GM12878 (cell line): ENCODE data around the gene TCF15. TPM values are rescaled to one million over a fixed set of nuclear protein-coding genes. Genes with fewer than 3 reads are reported as not detected.

ENCODE experiments used
- ATAC-seq: fragments of 200-7000 bp; cut with Tn5 transposase; 3 replicates; pipeline ENCODE4 v1.9.1; 2020; ENCODE audit warnings: mild to moderate bottlenecking, moderate library complexity
- BruUV-seq: library from RNA; stranded (reverse); fragments of 400-500 nt; replicated peaks from 2 replicates; lab custom pipeline; 2021; lab: Mats Ljungman, UMichigan
- CTCF ChIA-PET: fragments of 300-600 bp; sonication (Branson Sonifier 250); formaldehyde crosslinking; extraction: SDS; loops from one replicate; lab custom pipeline; 2021; ENCODE audit warnings: inconsistent platforms; lab: Yijun Ruan, JAX
- POLR2A ChIA-PET: fragments of 350-600 bp; formaldehyde crosslinking; extraction: SDS; loops from one replicate; lab custom pipeline; 2021; ENCODE audit warnings: inconsistent platforms; lab: Charles Lee
- RAD21 ChIA-PET: fragments of 300-600 bp; sonication (Branson Sonifier 250); formaldehyde crosslinking; loops from one replicate; lab custom pipeline; 2023; ENCODE audit warnings: antibody characterized with exemption; ENCODE audit not compliant: unreplicated experiment; lab: Charles Lee
- SMC1A ChIA-PET: fragments of 300-600 bp; sonication (Branson Sonifier 250); formaldehyde crosslinking; loops from one replicate; lab custom pipeline; 2023; ENCODE audit not compliant: unreplicated experiment, uncharacterized antibody; lab: Charles Lee
- DNase-seq: peaks from one replicate; pipeline ENCODE4 v3.0.0-alpha.2; 2011; ENCODE audit warnings: low read depth, low spot score
- FAIRE-seq: peaks from 3 replicates; lab custom pipeline; 2011; peaks lifted over from hg19 to GRCh38; lab: Jason Lieb, UNC
- H2AFZ ChIP-seq: 2 replicates; pipeline ENCODE4 v1.6.0; 2011; ENCODE audit warnings: low read depth, low read length, control low read depth; ENCODE audit not compliant: control insufficient read depth
- H3K27ac ChIP-seq: 2 replicates; pipeline ENCODE4 v1.5.1; 2011; ENCODE audit warnings: control low read depth; ENCODE audit not compliant: control insufficient read depth, insufficient read depth
- H3K27me3 ChIP-seq, 2 experiments: replicated peaks in 1 of 2; 2 replicates each; pipeline versions ENCODE4 v1.6.0 to v1.6.1; 2011; ENCODE audit warnings: low read length in 1 of 2; ENCODE audit not compliant: control insufficient read depth in 2 of 2, insufficient read depth in 2 of 2
- H3K36me3 ChIP-seq, 2 experiments: 2 replicates each; pipeline ENCODE4 v1.5.1; 2011; ENCODE audit warnings: low read length in 1 of 2; ENCODE audit not compliant: control insufficient read depth in 2 of 2, insufficient read depth in 2 of 2
- H3K4me1 ChIP-seq: 2 replicates; pipeline ENCODE4 v1.6.1; 2011; ENCODE audit warnings: mild to moderate bottlenecking, low read length, moderate library complexity, mixed read lengths; ENCODE audit not compliant: control insufficient read depth, insufficient read depth
- H3K4me2 ChIP-seq: 2 replicates; pipeline ENCODE4 v1.6.0; 2011; ENCODE audit warnings: control low read depth; ENCODE audit not compliant: control insufficient read depth, insufficient read depth
- H3K4me3 ChIP-seq: fragments of 200-600 bp; sonication (generic); 2 replicates; pipeline ENCODE4 v1.5.1; 2016
- H3K79me2 ChIP-seq: 2 replicates; pipeline ENCODE4 v1.6.0; 2011; ENCODE audit warnings: low read length; ENCODE audit not compliant: control insufficient read depth, insufficient read depth
- H3K9ac ChIP-seq: 2 replicates; pipeline ENCODE4 v1.8.0; 2011; ENCODE audit warnings: low read length, control low read depth, mixed read lengths; ENCODE audit not compliant: control insufficient read depth, insufficient read depth
- H3K9me3 ChIP-seq: replicated peaks from 3 replicates; pipeline ENCODE4 v1.5.1; 2011; ENCODE audit warnings: mild to moderate bottlenecking, low read length; ENCODE audit not compliant: control insufficient read depth, insufficient read depth
- H4K20me1 ChIP-seq: 2 replicates; pipeline ENCODE4 v1.6.0; 2011; ENCODE audit not compliant: control insufficient read depth, insufficient read depth
- BMI1 ChIP-seq: fragments of 450-650 bp; IDR thresholded peaks from 2 replicates; pipeline ENCODE4 v1.6.1; 2016; ENCODE audit warnings: mild to moderate bottlenecking, moderate library complexity, borderline replicate concordance
- EP300 ChIP-seq, 2 experiments: fragments of 150-350 bp in 1 of 2; IDR thresholded peaks; 2 replicates each; pipeline ENCODE4 v1.6.1; 2011 to 2012; ENCODE audit warnings: low read depth in 2 of 2, low read length in 2 of 2, borderline replicate concordance in 1 of 2, improper control_type of control experiment in 1 of 2, inconsistent platforms in 1 of 2; ENCODE audit not compliant: control insufficient read depth in 1 of 2
- MXI1 ChIP-seq: fragments of 150-350 bp; IDR thresholded peaks from 2 replicates; pipeline ENCODE4 v1.6.1; 2011; ENCODE audit warnings: low read depth, mild to moderate bottlenecking, inconsistent platforms, low read length, improper control_type of control experiment
- NR2F1 ChIP-seq: fragments of 450-650 bp; conservative IDR thresholded peaks from 2 replicates; pipeline ENCODE4 v1.6.1; 2017; ENCODE audit warnings: mild to moderate bottlenecking
- POLR2AphosphoS2 ChIP-seq: IDR thresholded peaks from 2 replicates; pipeline ENCODE4 v1.6.1; 2011; ENCODE audit warnings: low read depth, mild to moderate bottlenecking, low read length, improper control_type of control experiment, moderate library complexity
- SP1 ChIP-seq: IDR thresholded peaks from one replicate; pipeline ENCODE4 v1.6.1; 2011; ENCODE audit warnings: low read depth, low read length
- WRNIP1 ChIP-seq: IDR thresholded peaks from 2 replicates; pipeline ENCODE4 v1.6.1; 2011; ENCODE audit warnings: low read depth, low read length, improper control_type of control experiment, borderline replicate concordance
- WGBS: methylation state at CpG from one replicate; pipeline ENCODE4 v1.1.6; 2016; ENCODE audit warnings: low lambda C conversion rate; ENCODE audit not compliant: insufficient replicate concordance, insufficient coverage; ENCODE audit errors: missing lambda C conversion rate; 5-methylcytosine and 5-hydroxymethylcytosine counted together
- in situ Hi-C: fragments of 300-500 bp; cut with MboI; formaldehyde crosslinking; loops from 9 replicates; pipeline ENCODE4 v1.14.3; 2018; ENCODE audit warnings: mixed read lengths
- intact Hi-C: fragments of 100-400 bp; cut with micrococcal nuclease; formaldehyde crosslinking; loops from one replicate; pipeline ENCODE4 v1.14.2; 2022; ENCODE audit not compliant: unreplicated experiment
- polyA plus RNA-seq, 11 experiments: library from polyadenylated mRNA; depleted of rRNA in 4 of 11; unstranded in 6 of 11; stranded (reverse) in 5 of 11; fragments of >200 nt; fragmentation: Nextera tagmentation in 4 of 11; fragmentation: Illumina TruSeq in 1 of 11; extraction: Ambion mirVana in 4 of 11; extraction: Trizol in 1 of 11; gene quantifications; 1 replicate in 1 of 11; 2 replicates in 10 of 11; pipeline versions ENCODE4 v1.2.1 to v1.2.3, GENCODE V29; 2011 to 2016; ENCODE audit warnings: inconsistent platforms in 2 of 11, missing spikeins in 2 of 11, low read depth in 1 of 11
- total RNA-seq, 4 experiments: library from RNA; depleted of rRNA in 3 of 4; stranded (reverse); fragments of >200 nt in 3 of 4; fragmentation: Illumina TruSeq in 1 of 4; extraction: Trizol in 1 of 4; gene quantifications; 2 replicates each; pipeline versions ENCODE4 v1.2.1 to v1.2.3, GENCODE V29; 2013 to 2021
- TF ChIP-seq, protein P1 (sequence below): fragments of 450-650 bp; IDR thresholded peaks from 2 replicates; pipeline ENCODE4 v1.6.1; 2017; ENCODE audit warnings: antibody characterized with exemption, mild to moderate bottlenecking, moderate library complexity

Gene TCF15
- total and polyA plus RNA-seq, 10 of the 15 experiments (the other 5 are each of a cell fraction or from before 2014, with no cell fraction given), result 0.08 TPM; not detected in 9

- TF ChIP-seq MXI1 (no peak), SP1 (no peak)
Observed at GRCh38 chr20:598133-598850, 11.8 kb downstream of the TCF15 start (continued).

GRCh38 chr20:597560-597959, 12.5 kb downstream of the TCF15 start:
- H3K9ac ChIP-seq, result no peak overlapping the region
- H4K20me1 ChIP-seq, result no peaks in the 10 kb centered on the region
- H3K79me2 ChIP-seq, result no peaks in the 10 kb centered on the region
- WGBS, result 23% methylated on average over 2 of the region's 2 CpGs
- ChIA-PET SMC1A (no interaction called here), CTCF (no interaction called here), RAD21 (no interaction called here), POLR2A (no interaction called here)
- TF ChIP-seq BMI1 (no peak), POLR2AphosphoS2 (no peak), WRNIP1 (no peak), EP300 (IDR thresholded peaks at IDR 0.05; ENCODE audit: borderline replicate concordance in 1 of 2, control insufficient read depth in 1 of 2, low read depth in 2 of 2, low read length in 2 of 2) (no peak), NR2F1 (no peak)
- TF ChIP-seq, protein P1, sequence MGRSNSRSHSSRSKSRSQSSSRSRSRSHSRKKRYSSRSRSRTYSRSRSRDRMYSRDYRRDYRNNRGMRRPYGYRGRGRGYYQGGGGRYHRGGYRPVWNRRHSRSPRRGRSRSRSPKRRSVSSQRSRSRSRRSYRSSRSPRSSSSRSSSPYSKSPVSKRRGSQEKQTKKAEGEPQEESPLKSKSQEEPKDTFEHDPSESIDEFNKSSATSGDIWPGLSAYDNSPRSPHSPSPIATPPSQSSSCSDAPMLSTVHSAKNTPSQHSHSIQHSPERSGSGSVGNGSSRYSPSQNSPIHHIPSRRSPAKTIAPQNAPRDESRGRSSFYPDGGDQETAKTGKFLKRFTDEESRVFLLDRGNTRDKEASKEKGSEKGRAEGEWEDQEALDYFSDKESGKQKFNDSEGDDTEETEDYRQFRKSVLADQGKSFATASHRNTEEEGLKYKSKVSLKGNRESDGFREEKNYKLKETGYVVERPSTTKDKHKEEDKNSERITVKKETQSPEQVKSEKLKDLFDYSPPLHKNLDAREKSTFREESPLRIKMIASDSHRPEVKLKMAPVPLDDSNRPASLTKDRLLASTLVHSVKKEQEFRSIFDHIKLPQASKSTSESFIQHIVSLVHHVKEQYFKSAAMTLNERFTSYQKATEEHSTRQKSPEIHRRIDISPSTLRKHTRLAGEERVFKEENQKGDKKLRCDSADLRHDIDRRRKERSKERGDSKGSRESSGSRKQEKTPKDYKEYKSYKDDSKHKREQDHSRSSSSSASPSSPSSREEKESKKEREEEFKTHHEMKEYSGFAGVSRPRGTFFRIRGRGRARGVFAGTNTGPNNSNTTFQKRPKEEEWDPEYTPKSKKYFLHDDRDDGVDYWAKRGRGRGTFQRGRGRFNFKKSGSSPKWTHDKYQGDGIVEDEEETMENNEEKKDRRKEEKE, result no peak
- in situ Hi-C loops (no loop called here), intact Hi-C loops (no loop called here)
- BruUV-seq, result no TSS peak
- H3K4me2 ChIP-seq, result no peak overlapping the region
- no peaks in the 10 kb centered on the region for H3K36me3 ChIP-seq
- H3K9me3 ChIP-seq, result no peaks in the 10 kb centered on the region
- ATAC-seq (no peak), DNase-seq (no peak), FAIRE-seq (no peak)
- no peak overlapping the region for H3K4me3 ChIP-seq
- H3K4me1 ChIP-seq, result no peaks in the 10 kb centered on the region
- no peak overlapping the region for H3K27ac ChIP-seq
- H2AFZ ChIP-seq, result no peak overlapping the region
- peaks cover 0 to 2% of the 10 kb centered on the region in 2 experiments; a peak in 2 of 4 replicates for H3K27me3 ChIP-seq
